ENCODE data around the gene SERPINE1.
"Not testable (repeated sequence)": the region's sequence is repeated elsewhere in the genome, so short reads cannot be mapped to it uniquely, and the experiment has no call there.

SERPINE1 gene

GRCh38 chr7:101102026-101102425 is 24.9 kb upstream of the SERPINE1 start:
- no peak for FAIRE-seq

GRCh38 chr7:101103701-101104100 is 23.2 kb upstream of the SERPINE1 start:
- FAIRE-seq = not testable (repeated sequence)

- FAIRE-seq = no peak
These were observed 22.7 kb upstream of the SERPINE1 start for GRCh38 chr7:101104193-101104713.

GRCh38 chr7:101104799-101105198 is 22.1 kb upstream of the SERPINE1 start:
- FAIRE-seq = no peak

- FAIRE-seq = not testable (repeated sequence)
These were observed 21.7 kb upstream of the SERPINE1 start for GRCh38 chr7:101105248-101105647.

- no peak for FAIRE-seq
These were observed 20.5 kb upstream of the SERPINE1 start for GRCh38 chr7:101106386-101106785.

- no peak for FAIRE-seq
These were observed 18.5 kb upstream of the SERPINE1 start for GRCh38 chr7:101108330-101108857.

GRCh38 chr7:101108961-101109360 is 17.9 kb upstream of the SERPINE1 start:
- FAIRE-seq = no peak

- FAIRE-seq = no peak
These were observed 17.5 kb upstream of the SERPINE1 start for GRCh38 chr7:101109368-101109767.

GRCh38 chr7:101111261-101111660 is 15.6 kb upstream of the SERPINE1 start:
- FAIRE-seq = no peak

- FAIRE-seq = no peak
These were observed 14.7 kb upstream of the SERPINE1 start for GRCh38 chr7:101112233-101112632.

GRCh38 chr7:101113140-101113539 is 13.8 kb upstream of the SERPINE1 start:
- FAIRE-seq = not testable (repeated sequence)

- FAIRE-seq = no peak
These were observed 13.1 kb upstream of the SERPINE1 start for GRCh38 chr7:101113836-101114235.

GRCh38 chr7:101114492-101114891 is 12.4 kb upstream of the SERPINE1 start:
- no peak for FAIRE-seq

GRCh38 chr7:101115215-101115614 is 11.7 kb upstream of the SERPINE1 start:
- FAIRE-seq = no peak

- no peak for FAIRE-seq
These were observed 10.0 kb upstream of the SERPINE1 start for GRCh38 chr7:101116898-101117297.

- FAIRE-seq = no peak
These were observed 8.0 kb upstream of the SERPINE1 start for GRCh38 chr7:101118856-101119255.

- FAIRE-seq = no peak
These were observed 7.0 kb upstream of the SERPINE1 start for GRCh38 chr7:101119876-101120275.

GRCh38 chr7:101120315-101120714 is 6.6 kb upstream of the SERPINE1 start:
- FAIRE-seq = no peak

- not testable (repeated sequence) for FAIRE-seq
These were observed 5.3 kb upstream of the SERPINE1 start for GRCh38 chr7:101121631-101121990.

- FAIRE-seq = peak; percentile 97
These were observed 4.6 kb upstream of the SERPINE1 start for GRCh38 chr7:101121991-101122932.

GRCh38 chr7:101122933-101123702 is 3.8 kb upstream of the SERPINE1 start:
- no peak for FAIRE-seq

- FAIRE-seq = no peak
These were observed 3.2 kb upstream of the SERPINE1 start for GRCh38 chr7:101123703-101124068.

Data from G401.6 (cell line).